Psoas muscle (tissue), 8 donors: Measurements from ENCODE around the gene SF3A1. TPM values are rescaled to one million over a fixed set of nuclear protein-coding genes. Genes with fewer than 3 reads are reported as not detected.

Source experiments
- ATAC-seq, 4 donors: fragments of 200-7000 bp; cut with Tn5 transposase; one replicate each; pipeline ENCODE4 v1.9.1; 2020; ENCODE audit warnings: moderate library complexity in 3 of 4, mild to moderate bottlenecking in 2 of 4
- DNase-seq, 2 donors: peaks; one replicate each; pipeline ENCODE4 v3.0.0-alpha.2; 2020
- H3K27ac ChIP-seq: fragments of 200-600 bp; one replicate; pipeline ENCODE4 v1.8.0; 2022
- H3K27me3 ChIP-seq, 3 donors: fragments of 200-600 bp in 1 of 3; one replicate each; pipeline versions ENCODE4 v1.6.1 to v1.8.0; 2013 to 2022; ENCODE audit warnings: low read length in 2 of 3, mild to moderate bottlenecking in 2 of 3, moderate library complexity in 1 of 3; ENCODE audit not compliant: insufficient read depth in 3 of 3
- H3K36me3 ChIP-seq, 2 donors: fragments of 200-600 bp in 1 of 2; one replicate each; pipeline versions ENCODE4 v1.6.1 to v1.8.0; 2013 to 2022; ENCODE audit warnings: low read depth in 1 of 2, mild to moderate bottlenecking in 1 of 2, moderate library complexity in 1 of 2; ENCODE audit not compliant: insufficient read depth in 1 of 2
- H3K4me1 ChIP-seq: fragments of 200-600 bp; one replicate; pipeline ENCODE4 v1.8.0; 2022
- H3K4me3 ChIP-seq: fragments of 200-600 bp; one replicate; pipeline ENCODE4 v1.8.0; 2022; ENCODE audit warnings: mild to moderate bottlenecking
- H3K9me3 ChIP-seq: fragments of 200-600 bp; one replicate; pipeline ENCODE4 v1.8.0; 2022
- WGBS, 3 donors: extraction: QIAGEN DNeasy Blood & Tissue Kit; methylation state at CpG; one replicate each; pipeline versions ENCODE4 v1.1.6 to v1.1.7; 2013; 5-methylcytosine and 5-hydroxymethylcytosine counted together
- intact Hi-C, 2 donors: fragments of 100-400 bp; cut with DNase I; formaldehyde crosslinking; loops; one replicate each; pipeline versions ENCODE4 v1.11.0 to v1.14.2; 2022
- polyA plus RNA-seq, 3 donors: library from polyadenylated mRNA; stranded (reverse); fragments of 200-250 nt; gene quantifications; one replicate each; pipeline ENCODE4 v1.2.3, GENCODE V29; 2013
- total RNA-seq, 4 donors: library from RNA; stranded (reverse); fragmentation: NEBNext Ultra II Directional in 2 of 4; extraction: Animal tissue kit (Norgen Biotek cat#: 25700) in 2 of 4; gene quantifications; one replicate each; pipeline versions ENCODE4 v1.2.1 to v1.2.4, GENCODE V29; 2021 to 2023
- TF ChIP-seq, protein P1 (sequence below): fragments of 200-600 bp; IDR thresholded peaks from one replicate; pipeline ENCODE4 v1.8.0; 2022; ENCODE audit warnings: antibody characterized with exemption
- donor health status: healthy with polysubstance abuse.
- donor health status: DM: no; HTN: no; CAD: no; lungs with moderate emphysema.
- donor health status: Bipolar disorder and iron deficiency.
- donor health status: healthy.
- donor health status: DM: yes; HTN: yes; CAD: no.
- donor health status: DM: no; HTN: no; CAD: no.
- donor health status: DM: no; HTN: no; CAD: no.
- donor health status: DM: yes; HTN: yes; CAD: no.

Gene SF3A1
- total and polyA plus RNA-seq, 7 donors = 21.6 to 146 (median 107) TPM

DNA sequence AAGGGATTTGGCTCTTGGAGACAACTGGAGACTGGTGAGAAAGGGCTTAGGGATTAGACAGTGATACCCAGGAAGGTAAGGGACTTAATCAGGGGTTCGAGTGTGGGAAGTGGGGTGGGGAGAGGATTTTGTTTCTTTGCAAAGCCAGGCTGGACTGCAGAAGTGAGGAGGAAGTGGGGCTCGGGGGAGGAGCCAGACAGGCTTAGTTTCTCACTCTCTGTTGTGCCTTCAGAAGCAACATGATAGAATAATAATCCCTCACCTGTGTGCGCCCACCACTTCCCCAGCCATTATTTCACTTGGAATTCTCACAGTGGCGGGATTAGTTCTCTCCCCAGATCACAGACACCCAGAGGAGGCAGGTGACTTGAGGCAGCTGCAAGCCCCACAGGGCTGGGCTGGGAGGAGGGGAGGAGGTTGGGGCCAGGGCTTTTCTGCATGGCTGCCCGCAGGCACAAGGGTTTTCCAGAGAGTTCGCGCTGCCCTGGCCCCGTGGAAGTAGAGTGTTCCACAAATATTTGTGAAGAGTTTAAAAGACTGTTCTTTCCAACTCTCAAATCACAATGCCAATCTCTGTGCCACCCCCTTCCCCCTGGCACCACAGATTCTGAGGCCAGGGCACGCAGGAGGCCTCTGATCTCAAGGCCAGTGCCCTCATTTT is 36.1 kb upstream of the SF3A1 start:
- H3K9me3 ChIP-seq = no peaks in the 10 kb centered on the region
- intact Hi-C loops = loop anchor here in 1 of 2 donors (5.0 kb wide), 1 partner anchor 35 kb away; the partner anchor contains the start of gene MTFP1
- no peaks in the 10 kb centered on the region for H3K36me3 ChIP-seq
- no peak overlapping the region for H3K4me3 ChIP-seq
- TF ChIP-seq, protein P1, sequence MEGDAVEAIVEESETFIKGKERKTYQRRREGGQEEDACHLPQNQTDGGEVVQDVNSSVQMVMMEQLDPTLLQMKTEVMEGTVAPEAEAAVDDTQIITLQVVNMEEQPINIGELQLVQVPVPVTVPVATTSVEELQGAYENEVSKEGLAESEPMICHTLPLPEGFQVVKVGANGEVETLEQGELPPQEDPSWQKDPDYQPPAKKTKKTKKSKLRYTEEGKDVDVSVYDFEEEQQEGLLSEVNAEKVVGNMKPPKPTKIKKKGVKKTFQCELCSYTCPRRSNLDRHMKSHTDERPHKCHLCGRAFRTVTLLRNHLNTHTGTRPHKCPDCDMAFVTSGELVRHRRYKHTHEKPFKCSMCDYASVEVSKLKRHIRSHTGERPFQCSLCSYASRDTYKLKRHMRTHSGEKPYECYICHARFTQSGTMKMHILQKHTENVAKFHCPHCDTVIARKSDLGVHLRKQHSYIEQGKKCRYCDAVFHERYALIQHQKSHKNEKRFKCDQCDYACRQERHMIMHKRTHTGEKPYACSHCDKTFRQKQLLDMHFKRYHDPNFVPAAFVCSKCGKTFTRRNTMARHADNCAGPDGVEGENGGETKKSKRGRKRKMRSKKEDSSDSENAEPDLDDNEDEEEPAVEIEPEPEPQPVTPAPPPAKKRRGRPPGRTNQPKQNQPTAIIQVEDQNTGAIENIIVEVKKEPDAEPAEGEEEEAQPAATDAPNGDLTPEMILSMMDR = no peak
- WGBS, 3 donors = 60 to 70% (median 66%) methylated on average over 9 of the region's 9 CpGs
- no peak for ATAC-seq
- no peak overlapping the region for H3K27ac ChIP-seq
- DNase-seq = no peak
- peaks cover 9% of the 10 kb centered on the region for H3K4me1 ChIP-seq
- H3K27me3 ChIP-seq = peaks cover 0 to 34% (median 2%) of the 10 kb centered on the region in 3 donors

DNA sequence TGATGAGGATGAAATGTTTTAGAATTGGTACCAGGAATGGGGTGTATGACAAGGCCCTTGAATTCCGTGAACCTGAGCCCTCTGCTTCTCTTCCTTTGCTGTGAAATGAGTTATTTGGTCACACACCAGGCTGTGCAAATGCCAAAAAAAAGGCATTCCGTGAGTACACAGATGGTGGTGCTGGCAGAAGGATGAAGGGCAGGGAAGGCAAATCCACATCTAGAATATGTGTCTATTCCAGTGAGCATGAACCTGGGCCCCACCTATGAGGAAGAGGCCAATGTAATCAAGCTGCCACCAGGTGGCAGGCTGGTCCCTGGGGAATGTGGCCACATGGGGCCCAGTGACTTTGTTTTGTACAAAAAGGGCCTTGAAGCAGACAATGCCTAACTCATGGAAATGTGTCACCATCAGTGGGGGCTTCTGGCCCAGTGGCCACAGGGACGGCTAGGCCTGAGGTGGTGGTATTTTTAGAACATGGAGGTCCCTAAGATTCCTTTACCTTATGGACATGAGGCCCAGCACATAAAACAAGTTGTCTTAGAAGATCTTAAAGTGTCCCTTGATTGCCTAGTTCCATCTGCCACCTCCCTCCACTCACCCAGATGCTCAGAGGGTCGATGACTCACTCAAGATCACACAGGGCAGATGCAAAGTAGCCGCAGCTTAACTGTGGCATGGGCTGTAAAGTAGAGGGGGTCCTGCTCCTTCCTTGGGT is 34.4 kb upstream of the SF3A1 start:
- ATAC-seq (peak; percentile 44 to 59 (median 50)), DNase-seq (peak; percentile 58 to 73)
- TF ChIP-seq, protein P1 = peak; percentile 70
- H3K9me3 ChIP-seq = no peaks in the 10 kb centered on the region
- no peaks in the 10 kb centered on the region for H3K36me3 ChIP-seq
- H3K4me1 ChIP-seq = peaks cover 6% of the 10 kb centered on the region
- WGBS, 3 donors = 68 to 74% (median 69%) methylated on average over 5 of the region's 5 CpGs
- H3K27ac ChIP-seq = no peak overlapping the region
- no peak overlapping the region for H3K4me3 ChIP-seq
- H3K27me3 ChIP-seq = peaks cover 0 to 17% (median 0%) of the 10 kb centered on the region in 3 donors
- intact Hi-C loops = loop anchor here (1.0 to 5.0 kb wide), 4 partner anchors 36 to 94 kb away; partner anchors contain the start of gene MTFP1 (in 1 of the 2)

DNA sequence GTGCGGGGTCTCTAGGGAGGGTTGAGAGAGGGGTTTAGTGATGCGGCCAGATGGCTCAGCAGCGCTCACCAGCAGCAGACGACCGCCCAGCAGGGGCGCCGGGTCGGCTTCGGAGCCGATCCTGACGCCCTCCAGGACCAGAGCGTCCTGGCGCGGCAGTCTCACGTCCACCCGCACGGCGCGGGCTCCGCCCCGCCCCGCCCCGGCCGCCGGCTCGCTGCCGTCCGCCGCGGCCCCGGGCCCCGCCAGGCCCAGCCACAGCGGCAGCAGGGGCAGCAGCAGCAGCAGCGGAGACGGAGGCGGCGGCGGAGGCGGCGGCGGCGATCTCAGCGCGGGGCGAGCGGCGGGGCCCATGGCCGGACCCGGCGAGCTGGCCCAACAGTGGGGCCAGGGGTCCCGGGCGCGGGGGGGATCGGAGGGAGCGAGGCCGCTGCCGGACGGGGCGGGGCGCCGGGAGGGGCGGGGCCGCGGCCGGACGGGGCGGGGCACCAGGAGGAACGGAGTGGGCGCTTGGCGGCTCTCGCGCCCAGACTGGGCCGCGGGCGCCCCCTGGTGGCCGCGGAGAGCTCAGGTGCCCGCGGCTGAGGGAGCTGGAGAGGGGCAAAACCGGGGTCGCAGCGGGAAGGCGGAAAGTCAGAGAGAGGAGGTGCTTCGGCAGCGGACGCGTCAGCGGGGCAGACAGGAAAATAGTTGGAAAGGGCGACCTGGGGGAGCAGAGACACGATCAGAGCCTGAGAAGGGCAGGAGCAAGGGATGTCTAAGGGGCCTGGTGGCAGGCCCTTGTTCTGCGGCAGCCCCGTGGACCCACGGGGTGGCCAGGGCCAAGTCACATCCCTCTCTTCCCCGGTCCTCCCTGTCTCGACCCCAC is 30.5 kb upstream of the SF3A1 start, which contains the start of gene RNF215:
RNF215 (minus strand) TSS at position 452 of the 868 bp plus-strand sequence; CDS start at position 354, 98 bp downstream.
- Histone ChIP-seq H3K27me3 (no peaks in the 10 kb centered on the region), H3K4me3 (peak within 1 kb of the TSS; percentile 70), H3K27ac (peak within 1 kb of the TSS; percentile 60), H3K9me3 (no peaks in the 10 kb centered on the region), H3K36me3 (peaks cover 0 to 13% of the 10 kb centered on the region in 2 donors), H3K4me1 (peaks cover 8% of the 10 kb centered on the region)
- ATAC-seq = peak; percentile 93 to 97 (median 95)
- TF ChIP-seq, protein P1 = peak; percentile 99
- peak; percentile 85 to 92 for DNase-seq
- intact Hi-C loops = loop anchor here (1.0 to 5.0 kb wide), 5 partner anchors 98 to 280 kb away; partner anchors contain the start of gene CASTOR1 (in 1 of the 2)
- 1 to 2% (median 2%) methylated on average over 30 to 94 of the region's 95 CpGs for WGBS, 3 donors

DNA sequence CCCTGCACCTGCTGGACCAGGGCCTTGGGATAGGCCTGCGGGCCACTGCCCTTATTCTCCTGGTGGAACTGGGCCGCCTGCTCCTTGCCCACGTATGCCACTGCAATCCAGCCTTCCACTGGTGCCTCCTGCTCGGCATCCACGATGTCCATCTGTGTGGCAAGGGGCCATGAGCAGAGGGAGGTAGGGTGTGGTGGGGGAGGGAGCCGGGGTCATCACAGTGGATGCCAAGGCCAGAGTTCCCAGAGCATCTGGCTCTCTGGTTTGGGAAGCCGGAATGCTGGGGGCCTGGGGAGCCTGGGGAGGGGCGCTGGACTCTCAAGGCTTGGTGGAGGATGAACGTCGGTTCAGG is 29.9 kb upstream of the SF3A1 start:
- TF ChIP-seq, protein P1 = no peak
- intact Hi-C loops = loop anchor here (2.0 to 5.0 kb wide), 3 partner anchors 98 to 279 kb away; partner anchors contain the start of gene CASTOR1 (in 1 of the 2)
- Histone ChIP-seq H3K36me3 (peaks cover 0 to 19% of the 10 kb centered on the region in 2 donors), H3K9me3 (no peaks in the 10 kb centered on the region), H3K4me3 (peak overlapping the region; percentile 70), H3K27me3 (no peaks in the 10 kb centered on the region), H3K4me1 (peaks cover 8% of the 10 kb centered on the region), H3K27ac (no peak overlapping the region)
- WGBS, 3 donors = 25 to 27% (median 26%) methylated on average over 9 to 10 of the region's 10 CpGs
- ATAC-seq (peak in 2 of 4 donors; percentile 3 to 4), DNase-seq (no peak)
